Trophoblast cell (in vitro differentiated cells and primary cell): ENCODE measurements around the gene KCND2.

ENCODE experiments used
- DNase-seq, 2 donors: peaks; one replicate each; pipeline ENCODE4 v3.0.0-alpha.2; 2016
- H2AFZ ChIP-seq: 2 replicates; pipeline ENCODE4 v1.6.1; 2013; ENCODE audit warnings: low read length, moderate library complexity, mild to moderate bottlenecking; ENCODE audit not compliant: insufficient read depth, poor library complexity
- H2AK5ac ChIP-seq: 2 replicates; pipeline ENCODE4 v1.6.1; 2013; ENCODE audit warnings: mild to moderate bottlenecking, low read length
- H2BK120ac ChIP-seq: 2 replicates; pipeline ENCODE4 v1.6.1; 2013; ENCODE audit warnings: low read length, mild to moderate bottlenecking, moderate library complexity; ENCODE audit not compliant: insufficient read depth, poor library complexity
- H2BK12ac ChIP-seq: 2 replicates; pipeline ENCODE4 v1.6.1; 2013; ENCODE audit warnings: mild to moderate bottlenecking, low read length, moderate library complexity
- H2BK5ac ChIP-seq: 2 replicates; pipeline ENCODE4 v1.6.1; 2013; ENCODE audit warnings: low read length, low read depth, moderate library complexity, mild to moderate bottlenecking; ENCODE audit not compliant: poor library complexity
- H3K14ac ChIP-seq: 2 replicates; pipeline ENCODE4 v1.6.1; 2013; ENCODE audit warnings: mild to moderate bottlenecking, low read length
- H3K18ac ChIP-seq: 2 replicates; pipeline ENCODE4 v1.6.1; 2013; ENCODE audit warnings: mild to moderate bottlenecking, low read length
- H3K23ac ChIP-seq: 2 replicates; pipeline ENCODE4 v1.6.1; 2013; ENCODE audit warnings: low read length
- H3K27ac ChIP-seq: 2 replicates; pipeline ENCODE4 v1.5.1; 2013; ENCODE audit warnings: low read depth, mild to moderate bottlenecking, inconsistent platforms, low read length, moderate library complexity
- H3K27me3 ChIP-seq: 2 replicates; pipeline ENCODE4 v1.6.1; 2013; ENCODE audit warnings: inconsistent platforms, mild to moderate bottlenecking, low read length, moderate library complexity; ENCODE audit not compliant: insufficient read depth
- H3K36me3 ChIP-seq, 2 experiments: 1 replicate in 1 of 2; 2 replicates in 1 of 2; pipeline ENCODE4 v1.6.1; 2013; ENCODE audit warnings: low read length in 2 of 2, mild to moderate bottlenecking in 2 of 2, moderate library complexity in 1 of 2; ENCODE audit not compliant: insufficient read depth in 2 of 2, control insufficient read depth in 1 of 2
- H3K4ac ChIP-seq: 2 replicates; pipeline ENCODE4 v1.6.1; 2013; ENCODE audit warnings: low read depth, mild to moderate bottlenecking, low read length, moderate library complexity
- H3K4me1 ChIP-seq, 2 experiments: 1 replicate in 1 of 2; 2 replicates in 1 of 2; pipeline ENCODE4 v1.6.1; 2013; ENCODE audit warnings: low read length in 2 of 2, mild to moderate bottlenecking in 2 of 2, moderate library complexity in 1 of 2; ENCODE audit not compliant: insufficient read depth in 2 of 2, control insufficient read depth in 1 of 2
- H3K4me2 ChIP-seq: 2 replicates; pipeline ENCODE4 v1.6.1; 2013; ENCODE audit warnings: inconsistent platforms, mild to moderate bottlenecking, low read length, moderate library complexity
- H3K4me3 ChIP-seq: 2 replicates; pipeline ENCODE4 v1.5.1; 2013; ENCODE audit warnings: mild to moderate bottlenecking, low read depth, low read length, inconsistent platforms
- H3K79me1 ChIP-seq: one replicate; pipeline ENCODE4 v1.6.1; 2013; ENCODE audit warnings: low read length
- H3K79me2 ChIP-seq: 2 replicates; pipeline ENCODE4 v1.6.1; 2013; ENCODE audit warnings: low read length, mild to moderate bottlenecking; ENCODE audit not compliant: control insufficient read depth, insufficient read depth, poor library complexity
- H3K9ac ChIP-seq: 2 replicates; pipeline ENCODE4 v1.6.1; 2013; ENCODE audit warnings: mild to moderate bottlenecking, low read length
- H3K9me3 ChIP-seq: 2 replicates; pipeline ENCODE4 v1.6.1; 2013; ENCODE audit warnings: low read depth, mild to moderate bottlenecking, control low read depth, inconsistent platforms, low read length; ENCODE audit not compliant: insufficient read depth
- H4K12ac ChIP-seq: 2 replicates; pipeline ENCODE4 v1.6.1; 2013; ENCODE audit warnings: low read depth, mild to moderate bottlenecking, low read length, moderate library complexity
- H4K8ac ChIP-seq: 2 replicates; pipeline ENCODE4 v1.6.1; 2013; ENCODE audit warnings: low read depth, mild to moderate bottlenecking, low read length, moderate library complexity
- H4K91ac ChIP-seq: one replicate; pipeline ENCODE4 v1.6.1; 2013; ENCODE audit warnings: low read depth, mild to moderate bottlenecking, low read length, moderate library complexity
- WGBS: extraction: QIAGEN DNeasy Blood & Tissue Kit; methylation state at CpG from one replicate; pipeline ENCODE4 v1.1.7; 2013; ENCODE audit warnings: missing lambda C conversion rate; ENCODE audit not compliant: insufficient read length, insufficient coverage; ENCODE audit errors: extremely low coverage; 5-methylcytosine and 5-hydroxymethylcytosine counted together

Gene KCND2

DNA sequence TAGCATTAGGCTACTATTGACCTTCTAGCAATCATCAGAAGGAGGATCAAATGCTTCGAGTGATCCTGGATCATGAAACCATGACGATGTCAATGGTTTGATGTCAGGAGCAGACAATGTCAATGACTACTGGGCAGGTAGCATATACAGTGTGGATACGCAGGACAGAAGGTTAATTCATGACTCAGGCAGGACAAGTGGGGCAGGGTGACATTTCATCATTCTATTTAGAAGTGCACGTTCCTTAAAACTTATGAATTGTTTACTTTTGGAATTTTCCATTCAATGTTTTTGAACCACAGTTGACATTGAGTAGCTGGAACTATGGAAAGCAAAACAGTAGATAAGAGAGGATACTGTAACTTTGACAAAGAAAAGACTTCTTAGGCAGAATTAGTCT is 444.2 kb downstream of the KCND2 start:
- Histone ChIP-seq H4K91ac (no peak overlapping the region), H3K18ac (no peak overlapping the region)

DNA sequence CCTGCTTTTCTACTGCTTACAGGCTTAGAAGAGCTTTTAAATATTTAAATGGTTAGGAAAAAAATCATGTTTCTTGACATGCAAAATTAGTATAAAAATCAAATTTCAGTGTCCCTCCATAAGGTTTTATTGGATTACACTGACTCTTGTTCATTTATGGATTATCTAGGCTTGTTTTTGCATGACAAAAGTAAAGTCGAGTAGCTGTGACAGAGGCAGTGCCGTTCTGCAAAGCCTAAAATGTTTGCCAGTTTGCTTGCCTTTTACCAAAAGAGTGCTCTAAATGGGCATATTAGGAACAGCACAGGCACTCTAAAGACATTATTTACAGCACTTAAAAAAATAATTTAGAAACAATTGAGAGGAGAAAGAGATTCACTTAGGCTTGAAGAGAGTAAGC is 445.4 kb downstream of the KCND2 start:
- Histone ChIP-seq H4K8ac (no peak overlapping the region), H3K23ac (no peak overlapping the region), H3K79me1 (no peaks in the 10 kb centered on the region), H3K4ac (no peak overlapping the region), H3K4me2 (no peak overlapping the region), H4K91ac (no peak overlapping the region), H3K79me2 (no peaks in the 10 kb centered on the region), H2AK5ac (no peak overlapping the region), H2BK120ac (no peak overlapping the region), H3K9ac (no peak overlapping the region), H3K4me3 (no peak overlapping the region), H3K27me3 (no peaks in the 10 kb centered on the region), H3K27ac (no peak overlapping the region), H2BK5ac (no peak overlapping the region), H3K4me1 (no peaks in the 10 kb centered on the region), H2BK12ac (no peak overlapping the region), H2AFZ (no peak overlapping the region), H3K36me3 (no peaks in the 10 kb centered on the region), H4K12ac (no peak overlapping the region), H3K14ac (no peak overlapping the region), H3K9me3 (no peaks in the 10 kb centered on the region), H3K18ac (no peak overlapping the region)
- WGBS, result no CpG with 5 or more reads among the region's 2 CpGs
- DNase-seq, result no peak

More for the DNA sequence above, 444.2 kb downstream of the KCND2 start:
- Histone ChIP-seq H4K8ac (no peak overlapping the region), H3K27me3 (no peaks in the 10 kb centered on the region), H2AK5ac (no peak overlapping the region), H3K9me3 (no peaks in the 10 kb centered on the region), H2AFZ (no peak overlapping the region), H3K27ac (no peak overlapping the region), H3K4ac (no peak overlapping the region), H2BK120ac (no peak overlapping the region), H3K4me2 (no peak overlapping the region), H2BK5ac (no peak overlapping the region), H3K79me2 (no peaks in the 10 kb centered on the region), H3K4me3 (no peak overlapping the region), H3K4me1 (no peaks in the 10 kb centered on the region), H3K79me1 (no peaks in the 10 kb centered on the region), H2BK12ac (no peak overlapping the region), H3K23ac (no peak overlapping the region), H3K9ac (no peak overlapping the region), H3K36me3 (no peaks in the 10 kb centered on the region), H4K12ac (no peak overlapping the region), H3K14ac (no peak overlapping the region)
- WGBS, result no CpG with 5 or more reads among the region's 4 CpGs
- DNase-seq, result peak; percentile 3 to 55

DNA sequence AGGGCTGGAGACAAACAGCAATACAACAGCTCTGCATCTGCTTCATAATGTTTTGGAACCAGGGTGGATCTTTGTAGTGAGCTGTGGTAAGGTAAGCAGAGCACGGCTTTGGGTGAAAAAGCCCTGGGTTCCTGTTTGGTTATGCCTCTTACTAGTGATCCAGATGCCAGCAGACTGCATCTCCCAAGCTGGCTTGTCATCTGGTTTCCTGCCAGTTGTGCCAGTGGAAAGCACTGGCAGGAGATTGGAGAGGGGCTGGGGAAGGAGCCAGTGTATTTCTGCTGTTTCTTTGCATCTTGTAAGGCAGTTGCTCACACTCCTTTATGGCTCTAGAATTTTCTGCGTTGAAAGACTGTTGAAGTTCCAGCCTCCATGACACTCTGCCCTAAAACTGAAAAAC is 447.3 kb downstream of the KCND2 start:
- Histone ChIP-seq H3K4me2 (no peak overlapping the region), H2AK5ac (no peak overlapping the region), H2BK12ac (no peak overlapping the region), H2BK120ac (no peak overlapping the region), H3K4me1 (peaks cover 0 to 2% of the 10 kb centered on the region in 2 experiments), H3K9ac (no peak overlapping the region), H3K79me1 (no peaks in the 10 kb centered on the region), H3K36me3 (no peaks in the 10 kb centered on the region), H2BK5ac (no peak overlapping the region), H3K9me3 (no peaks in the 10 kb centered on the region), H3K14ac (no peak overlapping the region), H3K18ac (no peak overlapping the region), H3K23ac (no peak overlapping the region), H4K8ac (no peak overlapping the region), H3K27me3 (no peaks in the 10 kb centered on the region), H2AFZ (no peak overlapping the region), H4K91ac (no peak overlapping the region), H3K4me3 (no peak overlapping the region), H3K4ac (no peak overlapping the region), H3K79me2 (no peaks in the 10 kb centered on the region), H3K27ac (no peak overlapping the region), H4K12ac (no peak overlapping the region)
- no peak for DNase-seq
- no CpG with 5 or more reads among the region's 2 CpGs for WGBS

DNA sequence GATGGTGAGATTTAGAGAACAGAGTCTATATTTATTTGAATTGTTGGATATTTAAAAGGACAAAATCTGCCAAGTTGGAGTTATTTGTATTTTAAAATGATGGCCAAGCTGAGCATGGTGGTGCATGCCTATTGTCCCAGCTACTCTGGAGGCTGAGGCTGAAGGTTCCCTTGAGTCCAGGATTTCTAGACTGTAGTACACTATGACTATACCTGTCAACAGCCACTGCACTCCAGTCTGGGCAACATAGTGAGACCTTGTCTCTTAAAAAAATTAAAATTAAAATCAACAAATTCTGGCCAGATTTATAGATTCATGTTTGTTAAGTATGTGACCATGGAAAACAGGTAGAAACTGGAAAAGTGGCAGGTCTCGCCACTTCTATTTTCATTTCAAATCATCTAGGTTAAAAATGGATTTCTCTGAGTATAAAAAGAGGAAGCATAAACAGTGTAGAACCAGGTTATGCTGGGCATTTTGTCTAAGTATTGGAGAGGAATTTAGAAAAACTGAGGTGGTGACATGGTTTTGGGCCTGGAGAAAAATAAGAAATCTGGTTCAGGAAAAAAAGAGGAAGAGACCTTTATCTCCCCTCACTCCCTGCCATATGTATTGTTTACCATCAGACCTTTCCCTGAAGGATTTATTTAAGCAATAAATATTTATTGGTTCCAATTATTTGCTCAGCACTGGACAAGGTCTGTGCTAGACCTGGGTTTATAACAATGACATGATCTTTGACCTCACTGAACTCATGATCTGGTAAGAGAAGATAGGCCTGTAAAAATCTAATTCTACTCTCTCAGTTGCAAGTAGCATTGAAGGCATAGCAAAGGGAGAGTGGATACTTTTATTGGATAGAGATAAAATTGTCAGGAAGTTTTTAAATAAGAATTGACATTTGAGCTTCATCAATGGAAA is 450.8 kb downstream of the KCND2 start:
- H2AFZ ChIP-seq, result no peak overlapping the region
- DNase-seq, result no peak
- H3K27ac ChIP-seq, result no peak overlapping the region
- no peak overlapping the region for H3K14ac ChIP-seq
- no CpG with 5 or more reads among the region's 1 CpG for WGBS
- no peak overlapping the region for H3K23ac ChIP-seq
- peaks cover 0 to 2% of the 10 kb centered on the region in 2 experiments for H3K4me1 ChIP-seq
- no peak overlapping the region for H4K12ac ChIP-seq
- H2AK5ac ChIP-seq, result no peak overlapping the region
- no peak overlapping the region for H2BK12ac ChIP-seq
- no peak overlapping the region for H2BK120ac ChIP-seq
- no peak overlapping the region for H3K4ac ChIP-seq
- H3K9me3 ChIP-seq, result no peaks in the 10 kb centered on the region
- no peaks in the 10 kb centered on the region for H3K79me2 ChIP-seq
- no peaks in the 10 kb centered on the region for H3K27me3 ChIP-seq
- no peak overlapping the region for H4K91ac ChIP-seq
- H3K79me1 ChIP-seq, result no peaks in the 10 kb centered on the region
- H3K4me2 ChIP-seq, result no peak overlapping the region
- no peak overlapping the region for H3K4me3 ChIP-seq
- no peak overlapping the region for H4K8ac ChIP-seq
- no peaks in the 10 kb centered on the region for H3K36me3 ChIP-seq
- H2BK5ac ChIP-seq, result no peak overlapping the region
- H3K18ac ChIP-seq, result no peak overlapping the region
- H3K9ac ChIP-seq, result no peak overlapping the region
